ENCODE results near the gene ZNF827.

ZNF827 gene

GRCh38 chr4:145740806-145741205 is 197.8 kb downstream of the ZNF827 start:
- no peak for DNase-seq

GRCh38 chr4:145739845-145740244 is 198.8 kb downstream of the ZNF827 start:
- DNase-seq: no peak

DNA sequence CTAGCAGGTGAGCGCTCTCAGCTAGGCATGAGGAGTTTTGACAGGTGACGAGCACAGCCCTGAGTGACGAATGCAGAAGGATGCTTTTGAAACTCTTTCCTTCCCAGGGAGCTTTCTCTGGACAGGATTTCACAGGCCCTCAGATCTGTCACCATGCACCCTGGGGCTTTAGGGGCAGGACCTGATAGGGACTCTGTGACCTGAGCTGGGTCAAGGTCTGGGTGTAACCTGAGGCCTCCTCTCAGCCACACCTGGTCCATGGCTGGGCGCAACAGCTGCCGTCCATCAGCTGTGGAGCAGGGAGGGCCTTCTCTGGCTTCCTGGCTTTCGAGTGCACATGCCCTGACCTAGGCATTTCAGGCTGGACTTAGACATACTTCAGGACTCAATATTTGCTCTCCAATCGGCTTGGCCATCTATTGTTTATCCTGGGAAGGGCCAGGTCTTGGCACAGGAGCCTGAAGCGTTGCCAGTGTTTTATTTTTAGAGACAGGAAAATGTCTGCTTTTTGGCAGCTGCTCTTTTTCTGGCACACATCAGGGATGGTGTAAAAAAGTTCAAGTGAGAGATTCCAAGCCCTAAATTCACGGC is 202.3 kb downstream of the ZNF827 start:
- no peak for DNase-seq

DNA sequence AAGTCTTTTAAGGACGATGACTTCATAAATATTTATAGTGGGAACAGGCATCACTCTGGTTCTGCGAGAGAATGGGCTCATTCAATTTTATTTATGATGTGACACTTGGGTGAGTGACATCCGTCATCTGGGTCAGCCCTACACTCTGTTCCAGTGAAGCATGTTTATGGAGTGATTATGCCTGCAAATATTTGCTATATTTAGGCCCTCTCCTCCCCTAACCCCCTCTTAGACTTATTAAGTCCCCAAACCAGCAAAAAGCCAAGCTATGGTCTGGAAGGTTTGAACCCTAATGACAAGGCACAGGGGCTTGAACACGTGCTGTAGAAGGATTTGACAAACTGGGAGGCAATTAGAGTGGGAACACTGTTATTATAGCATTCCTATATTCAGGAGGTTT is 202.8 kb downstream of the ZNF827 start:
- no peak for DNase-seq

- DNase-seq: no peak
Observed at GRCh38 chr4:145735347-145735675, 203.3 kb downstream of the ZNF827 start.

- no peak for DNase-seq
Observed at GRCh38 chr4:145734576-145735346, 203.9 kb downstream of the ZNF827 start.

GRCh38 chr4:145734031-145734430 is 204.6 kb downstream of the ZNF827 start:
- no peak for DNase-seq

DNA sequence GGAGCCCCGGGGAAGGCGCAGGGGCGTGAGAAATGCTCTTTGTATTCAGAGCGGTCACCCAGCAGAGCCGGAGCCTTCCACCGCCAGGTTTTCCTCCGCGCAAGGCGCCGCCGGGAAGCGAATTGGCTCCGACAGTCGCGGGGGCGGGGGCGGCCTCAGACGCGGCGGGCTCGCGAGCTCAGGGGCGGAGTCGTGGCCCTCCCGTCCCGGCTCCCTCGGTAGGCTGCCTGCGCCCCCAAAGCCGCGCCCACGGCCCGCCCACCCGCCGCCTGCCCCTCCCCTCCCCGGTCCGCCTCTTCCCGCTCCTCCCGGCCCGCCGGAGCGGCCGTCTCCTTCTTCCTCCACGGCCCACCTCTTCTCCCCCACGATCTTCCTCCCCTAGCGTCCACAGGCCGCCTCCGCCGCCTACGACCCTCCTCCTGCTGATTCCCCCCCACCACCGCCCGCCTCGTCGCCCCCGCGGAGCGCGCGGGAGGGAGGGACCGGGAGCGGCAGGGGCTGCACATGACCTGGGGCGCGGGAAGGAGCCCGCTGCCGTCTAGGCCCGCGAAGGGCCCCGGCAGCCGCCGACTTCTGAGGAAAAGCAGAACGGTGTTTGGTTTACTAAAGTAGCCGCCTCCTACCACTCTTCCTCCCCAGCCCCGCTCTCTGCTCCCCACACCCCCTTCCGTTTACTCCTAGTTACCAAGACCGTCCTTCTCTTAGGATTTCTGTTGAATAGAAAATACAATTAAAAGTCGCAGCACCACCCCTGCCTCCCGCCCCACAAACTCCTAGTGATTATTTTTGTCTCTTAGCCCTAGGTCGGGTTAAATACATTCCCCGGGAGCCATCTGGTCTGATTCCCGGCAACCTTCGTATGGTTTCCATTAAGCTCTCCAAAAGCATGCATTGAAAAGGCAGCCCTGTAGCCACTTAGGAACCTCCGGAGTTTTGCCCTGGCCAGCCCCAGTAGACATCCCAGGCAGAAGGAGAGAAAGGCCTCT is 205.4 kb downstream of the ZNF827 start:
- peak; percentile 73 for DNase-seq

- no peak for DNase-seq
Observed at GRCh38 chr4:145732001-145732815, 206.4 kb downstream of the ZNF827 start.

GRCh38 chr4:145731028-145731427 is 207.6 kb downstream of the ZNF827 start:
- DNase-seq: no peak

DNA sequence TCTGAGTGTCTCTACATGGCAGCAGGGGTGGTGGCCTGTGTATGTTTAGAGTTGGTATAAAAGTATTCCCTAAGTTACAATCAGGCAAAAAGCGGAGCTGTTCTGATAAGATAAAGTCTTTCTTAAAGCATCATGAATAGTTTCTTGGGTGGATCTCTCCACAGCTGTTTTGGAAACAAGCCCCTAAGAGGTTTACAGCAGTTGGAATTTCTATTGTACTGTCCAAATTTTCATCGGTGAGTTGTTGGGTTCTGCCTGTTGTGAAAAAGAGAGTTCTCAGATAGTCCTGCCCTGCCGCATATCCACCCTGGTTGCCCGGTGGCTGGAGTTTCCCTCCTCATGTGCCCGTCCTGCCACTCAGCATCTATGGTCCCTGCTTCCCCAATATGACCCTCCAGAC is 208.6 kb downstream of the ZNF827 start:
- no peak for DNase-seq

DNA sequence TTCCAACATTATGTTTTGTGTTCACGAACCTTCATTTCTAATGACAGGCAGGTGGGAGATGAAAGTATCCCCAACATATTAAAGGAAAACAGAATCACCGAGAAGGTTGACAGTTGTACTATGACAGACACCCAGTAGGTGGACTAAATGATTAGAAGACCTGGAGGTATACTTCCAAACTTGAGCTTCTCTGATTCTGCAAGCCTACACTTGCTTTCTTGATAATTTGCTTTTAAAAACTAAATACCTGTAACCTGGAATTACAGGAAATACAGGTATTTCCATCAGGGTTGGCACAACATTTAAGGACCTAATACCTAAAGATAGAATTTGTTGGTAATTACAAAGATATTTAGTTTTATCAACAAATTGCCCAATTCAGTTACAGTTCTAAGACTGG is 215.3 kb downstream of the ZNF827 start:
- DNase-seq: no peak

DNA sequence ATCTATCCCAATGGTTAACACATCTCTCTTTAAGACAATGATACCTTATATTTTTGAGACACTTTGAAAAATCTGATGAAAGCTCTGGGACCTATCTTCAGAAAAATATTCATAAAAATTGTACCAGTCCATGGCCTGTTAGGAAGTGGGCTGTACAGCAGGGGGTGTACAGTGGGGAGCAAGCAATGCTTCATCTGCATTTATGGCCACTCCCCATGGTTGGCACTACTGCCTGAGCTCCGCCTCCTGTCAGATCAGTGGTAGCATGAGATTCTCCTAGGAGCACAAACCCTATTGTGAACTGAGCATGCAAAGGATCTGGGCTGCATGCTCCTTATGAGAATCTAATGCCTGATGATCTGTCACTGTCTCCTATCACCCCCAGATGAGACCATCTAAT is 216.1 kb downstream of the ZNF827 start:
- no peak for DNase-seq

DNA sequence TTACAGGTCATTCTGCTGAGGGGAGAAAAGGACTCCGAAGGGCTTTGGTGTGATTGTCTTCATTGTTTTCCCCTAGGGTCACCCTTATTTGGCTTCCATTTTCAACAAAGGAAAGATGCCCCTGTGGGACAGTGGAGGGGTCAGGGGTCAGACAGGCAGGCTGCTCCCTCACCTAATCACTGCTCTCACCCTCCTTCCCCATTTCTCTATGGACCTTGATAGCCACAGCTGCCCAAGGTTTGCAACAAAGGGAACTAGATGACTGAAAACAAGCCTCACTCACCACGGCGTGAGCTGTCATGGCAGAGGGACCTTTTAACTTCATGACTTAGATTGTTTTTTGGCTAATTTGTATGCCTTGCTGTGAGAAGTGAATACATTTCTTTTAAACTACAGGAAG is 218.0 kb downstream of the ZNF827 start:
- DNase-seq: no peak

- no peak for DNase-seq
Observed at GRCh38 chr4:145719752-145720624, 218.6 kb downstream of the ZNF827 start.

- no peak for DNase-seq
Observed at GRCh38 chr4:145716661-145717200, 221.9 kb downstream of the ZNF827 start.

- DNase-seq: no peak
Observed at GRCh38 chr4:145716200-145716599, 222.4 kb downstream of the ZNF827 start.

DNA sequence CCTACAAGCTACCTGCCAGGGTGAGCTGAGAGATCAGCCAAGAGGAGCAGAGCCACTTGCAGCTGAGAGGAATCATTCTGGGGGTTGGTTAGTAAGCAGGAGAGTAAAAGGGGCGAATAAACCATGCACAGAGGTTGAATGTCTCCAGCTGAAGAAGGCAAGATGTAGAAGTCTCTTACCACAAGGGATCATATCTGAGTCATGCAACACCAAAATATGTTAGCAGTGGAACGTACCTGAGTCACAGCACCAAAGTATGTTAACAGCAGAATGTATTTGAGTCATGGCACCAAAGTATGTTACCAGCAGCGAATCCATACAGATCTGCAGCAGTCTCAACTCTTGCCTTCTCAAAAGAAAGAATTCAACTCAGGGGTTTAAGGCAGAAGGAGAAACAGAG is 228.8 kb downstream of the ZNF827 start:
- DNase-seq: no peak

GRCh38 chr4:145709336-145709735 is 229.3 kb downstream of the ZNF827 start:
- no peak for DNase-seq

All from activated CD4-positive, alpha-beta T cell treated with anti-CD3 and anti-CD28 coated beads for 1 hour (primary cell).